Daoy (cell line): ENCODE measurements around the gene AGFG1. TPM values are rescaled to one million over a fixed set of nuclear protein-coding genes. Genes with fewer than 3 reads are reported as not detected.
A peak's percentile ranks its signal among the peaks of the same experiment; 100 is the strongest.

Experiments used
- DNase-seq: peaks from one replicate; pipeline ENCODE4 v3.0.0-alpha.2; 2015; ENCODE audit warnings: low read depth
- total RNA-seq: library from RNA; depleted of rRNA; stranded (reverse); fragments of >200 nt; shearing (Covaris generic); gene quantifications from 2 replicates; pipeline ENCODE4 v1.2.3, GENCODE V29; 2014; rRNA removed

The AGFG1 gene
- total RNA-seq = 41.0 and 49.9 TPM in 2 replicates

GRCh38 chr2:227471924-227472264, at the start of gene AGFG1:
Gene AGFG1 (plus strand): TSS chr2:227472156. CDS start chr2:227472422, 266 bp downstream.
- DNase-seq = peak; percentile 84

GRCh38 chr2:227423656-227424499, 48.1 kb upstream of the AGFG1 start:
- DNase-seq = no peak

- no peak for DNase-seq
Observed at GRCh38 chr2:227428731-227429285, 43.1 kb upstream of the AGFG1 start.

GRCh38 chr2:227430639-227431038, 41.3 kb upstream of the AGFG1 start:
- no peak for DNase-seq

GRCh38 chr2:227433171-227433570, 38.8 kb upstream of the AGFG1 start:
- DNase-seq = no peak

GRCh38 chr2:227436436-227437174, 35.4 kb upstream of the AGFG1 start:
- DNase-seq = no peak

GRCh38 chr2:227439214-227439613, 32.7 kb upstream of the AGFG1 start:
- no peak for DNase-seq

- DNase-seq = no peak
Observed at GRCh38 chr2:227442639-227443038, 29.3 kb upstream of the AGFG1 start.

GRCh38 chr2:227443889-227444568, 27.9 kb upstream of the AGFG1 start:
- DNase-seq = no peak

- DNase-seq = peak; percentile 26
Observed at GRCh38 chr2:227447606-227448005, 24.4 kb upstream of the AGFG1 start.

- DNase-seq = no peak
Observed at GRCh38 chr2:227450311-227450841, 21.6 kb upstream of the AGFG1 start.

- no peak for DNase-seq
Observed at GRCh38 chr2:227450926-227451654, 20.9 kb upstream of the AGFG1 start.

- DNase-seq = no peak
Observed at GRCh38 chr2:227451655-227451992, 20.3 kb upstream of the AGFG1 start.

GRCh38 chr2:227453810-227454209, 18.1 kb upstream of the AGFG1 start:
- no peak for DNase-seq

GRCh38 chr2:227454323-227454860, 17.6 kb upstream of the AGFG1 start:
- DNase-seq = no peak

GRCh38 chr2:227455200-227455599, 16.8 kb upstream of the AGFG1 start:
- DNase-seq = no peak

GRCh38 chr2:227456102-227456501, 15.9 kb upstream of the AGFG1 start:
- no peak for DNase-seq

GRCh38 chr2:227456772-227457171, 15.2 kb upstream of the AGFG1 start:
- DNase-seq = peak; percentile 34

GRCh38 chr2:227460070-227460485, 11.9 kb upstream of the AGFG1 start:
- peak; percentile 92 for DNase-seq

GRCh38 chr2:227460833-227461232, 11.1 kb upstream of the AGFG1 start:
- DNase-seq = no peak
